Liver (tissue), 3 donors: ENCODE data around the gene RTF1.

ENCODE experiments used
- CTCF ChIP-seq: fragments of 150-350 bp; IDR thresholded peaks from 2 replicates; pipeline ENCODE4 v1.5.1; 2017; ENCODE audit warnings: improper control_type of control experiment, low read depth, low read length; ENCODE audit not compliant: missing input control
- FOXA2 ChIP-seq: IDR thresholded peaks from 2 replicates; pipeline ENCODE4 v1.6.1; 2016; ENCODE audit warnings: antibody characterized with exemption
- GABPA ChIP-seq, 2 donors: IDR thresholded peaks in 1 of 2; conservative IDR thresholded peaks in 1 of 2; 2 replicates each; pipeline ENCODE4 v1.6.1; 2016; ENCODE audit warnings: antibody characterized with exemption in 2 of 2, mild to moderate bottlenecking in 1 of 2, moderate library complexity in 1 of 2
- HNF4A ChIP-seq, 2 donors: conservative IDR thresholded peaks; 2 replicates each; pipeline ENCODE4 v1.6.1; 2016; ENCODE audit warnings: antibody characterized with exemption in 2 of 2, mild to moderate bottlenecking in 2 of 2
- HNF4G ChIP-seq: IDR thresholded peaks from 2 replicates; pipeline ENCODE4 v1.6.1; 2016; ENCODE audit warnings: antibody characterized with exemption
- JUND ChIP-seq, 2 donors: IDR thresholded peaks; 2 replicates each; pipeline ENCODE4 v1.6.1; 2016; ENCODE audit warnings: antibody characterized with exemption in 2 of 2
- RAD21 ChIP-seq, 2 donors: IDR thresholded peaks; 2 replicates each; pipeline ENCODE4 v1.6.1; 2016; ENCODE audit warnings: antibody characterized with exemption in 2 of 2, mild to moderate bottlenecking in 2 of 2
- RXRA ChIP-seq, 2 donors: IDR thresholded peaks; 2 replicates each; pipeline ENCODE4 v1.6.1; 2017 to 2018; ENCODE audit warnings: antibody characterized with exemption in 2 of 2, mild to moderate bottlenecking in 1 of 2
- SP1 ChIP-seq: IDR thresholded peaks from 2 replicates; pipeline ENCODE4 v1.6.1; 2018; ENCODE audit warnings: antibody characterized with exemption, mild to moderate bottlenecking
- TAF1 ChIP-seq: conservative IDR thresholded peaks from 2 replicates; pipeline ENCODE4 v1.6.1; 2016; ENCODE audit warnings: antibody characterized with exemption, mild to moderate bottlenecking
- YY1 ChIP-seq: IDR thresholded peaks from 2 replicates; pipeline ENCODE4 v1.6.1; 2016; ENCODE audit warnings: antibody characterized with exemption, mild to moderate bottlenecking
- TF ChIP-seq, protein P1 (sequence below): IDR thresholded peaks from 2 replicates; pipeline ENCODE4 v1.6.1; 2016; ENCODE audit warnings: antibody characterized with exemption, mild to moderate bottlenecking
- TF ChIP-seq, protein P2 (sequence below): IDR thresholded peaks from 2 replicates; pipeline ENCODE4 v1.6.1; 2016; ENCODE audit warnings: antibody characterized with exemption
- TF ChIP-seq, protein P3 (sequence below): IDR thresholded peaks from 2 replicates; pipeline ENCODE4 v1.6.1; 2016; ENCODE audit warnings: antibody characterized with exemption
- donor health status: healthy.
- donor health status: healthy.

GRCh38 chr15:41483519-41483918 is 66.6 kb downstream of the RTF1 start:
- no peak for TF ChIP-seq CTCF
- TF ChIP-seq RXRA (IDR thresholded peaks at IDR 0.05): no peak
- no peak for TF ChIP-seq HNF4A (conservative IDR thresholded peaks at IDR 0.05)
- TF ChIP-seq RAD21 (IDR thresholded peaks at IDR 0.05): no peak
- no peak for TF ChIP-seq TAF1
- no peak for TF ChIP-seq JUND (IDR thresholded peaks at IDR 0.05)
- TF ChIP-seq, protein P1, sequence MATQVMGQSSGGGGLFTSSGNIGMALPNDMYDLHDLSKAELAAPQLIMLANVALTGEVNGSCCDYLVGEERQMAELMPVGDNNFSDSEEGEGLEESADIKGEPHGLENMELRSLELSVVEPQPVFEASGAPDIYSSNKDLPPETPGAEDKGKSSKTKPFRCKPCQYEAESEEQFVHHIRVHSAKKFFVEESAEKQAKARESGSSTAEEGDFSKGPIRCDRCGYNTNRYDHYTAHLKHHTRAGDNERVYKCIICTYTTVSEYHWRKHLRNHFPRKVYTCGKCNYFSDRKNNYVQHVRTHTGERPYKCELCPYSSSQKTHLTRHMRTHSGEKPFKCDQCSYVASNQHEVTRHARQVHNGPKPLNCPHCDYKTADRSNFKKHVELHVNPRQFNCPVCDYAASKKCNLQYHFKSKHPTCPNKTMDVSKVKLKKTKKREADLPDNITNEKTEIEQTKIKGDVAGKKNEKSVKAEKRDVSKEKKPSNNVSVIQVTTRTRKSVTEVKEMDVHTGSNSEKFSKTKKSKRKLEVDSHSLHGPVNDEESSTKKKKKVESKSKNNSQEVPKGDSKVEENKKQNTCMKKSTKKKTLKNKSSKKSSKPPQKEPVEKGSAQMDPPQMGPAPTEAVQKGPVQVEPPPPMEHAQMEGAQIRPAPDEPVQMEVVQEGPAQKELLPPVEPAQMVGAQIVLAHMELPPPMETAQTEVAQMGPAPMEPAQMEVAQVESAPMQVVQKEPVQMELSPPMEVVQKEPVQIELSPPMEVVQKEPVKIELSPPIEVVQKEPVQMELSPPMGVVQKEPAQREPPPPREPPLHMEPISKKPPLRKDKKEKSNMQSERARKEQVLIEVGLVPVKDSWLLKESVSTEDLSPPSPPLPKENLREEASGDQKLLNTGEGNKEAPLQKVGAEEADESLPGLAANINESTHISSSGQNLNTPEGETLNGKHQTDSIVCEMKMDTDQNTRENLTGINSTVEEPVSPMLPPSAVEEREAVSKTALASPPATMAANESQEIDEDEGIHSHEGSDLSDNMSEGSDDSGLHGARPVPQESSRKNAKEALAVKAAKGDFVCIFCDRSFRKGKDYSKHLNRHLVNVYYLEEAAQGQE: no peak
- TF ChIP-seq GABPA (IDR thresholded peaks at IDR 0.05 in 1 of 2, conservative IDR thresholded peaks at IDR 0.05 in 1 of 2): no peak
- no peak for TF ChIP-seq SP1
- TF ChIP-seq FOXA2: no peak
- TF ChIP-seq YY1: no peak
- TF ChIP-seq, protein P2, sequence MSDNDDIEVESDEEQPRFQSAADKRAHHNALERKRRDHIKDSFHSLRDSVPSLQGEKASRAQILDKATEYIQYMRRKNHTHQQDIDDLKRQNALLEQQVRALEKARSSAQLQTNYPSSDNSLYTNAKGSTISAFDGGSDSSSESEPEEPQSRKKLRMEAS: no peak
- TF ChIP-seq, protein P3, sequence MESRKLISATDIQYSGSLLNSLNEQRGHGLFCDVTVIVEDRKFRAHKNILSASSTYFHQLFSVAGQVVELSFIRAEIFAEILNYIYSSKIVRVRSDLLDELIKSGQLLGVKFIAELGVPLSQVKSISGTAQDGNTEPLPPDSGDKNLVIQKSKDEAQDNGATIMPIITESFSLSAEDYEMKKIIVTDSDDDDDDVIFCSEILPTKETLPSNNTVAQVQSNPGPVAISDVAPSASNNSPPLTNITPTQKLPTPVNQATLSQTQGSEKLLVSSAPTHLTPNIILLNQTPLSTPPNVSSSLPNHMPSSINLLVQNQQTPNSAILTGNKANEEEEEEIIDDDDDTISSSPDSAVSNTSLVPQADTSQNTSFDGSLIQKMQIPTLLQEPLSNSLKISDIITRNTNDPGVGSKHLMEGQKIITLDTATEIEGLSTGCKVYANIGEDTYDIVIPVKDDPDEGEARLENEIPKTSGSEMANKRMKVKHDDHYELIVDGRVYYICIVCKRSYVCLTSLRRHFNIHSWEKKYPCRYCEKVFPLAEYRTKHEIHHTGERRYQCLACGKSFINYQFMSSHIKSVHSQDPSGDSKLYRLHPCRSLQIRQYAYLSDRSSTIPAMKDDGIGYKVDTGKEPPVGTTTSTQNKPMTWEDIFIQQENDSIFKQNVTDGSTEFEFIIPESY: no peak
- TF ChIP-seq HNF4G: no peak
